ENCODE data around the gene CDCA7L. TPM values are rescaled to one million over a fixed set of nuclear protein-coding genes. Genes with fewer than 3 reads are reported as not detected.
"Not testable (repeated sequence)": the region's sequence is repeated elsewhere in the genome, so short reads cannot be mapped to it uniquely, and the experiment has no call there.

The CDCA7L gene
- total RNA-seq, 1 donor from 2014 or later, result 62.5 TPM

DNA sequence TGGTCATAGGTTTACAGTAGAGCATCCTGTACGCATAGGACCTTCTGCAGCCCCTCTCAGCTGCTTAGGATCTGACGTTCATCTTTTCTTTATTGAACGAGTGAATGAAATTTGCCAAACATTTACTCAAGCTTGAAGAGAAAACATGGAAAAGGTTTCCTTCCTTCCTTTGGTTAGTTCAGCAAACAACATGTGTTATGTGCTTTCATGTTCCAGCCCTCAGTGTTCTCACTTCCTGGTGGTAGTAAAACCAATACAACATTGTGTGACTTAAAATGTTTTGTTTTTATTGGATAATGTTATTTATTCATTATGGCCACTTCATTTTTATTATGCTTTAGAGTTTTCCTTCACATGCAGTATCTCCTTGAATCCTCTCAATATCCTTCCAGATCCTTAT is 1.4 kb upstream of the CDCA7L start:
- intact Hi-C loops (cut with DNase I), result no loop called here
- ATAC-seq (ENCODE audit: poor library complexity) (no peak), DNase-seq (no peak)

DNA sequence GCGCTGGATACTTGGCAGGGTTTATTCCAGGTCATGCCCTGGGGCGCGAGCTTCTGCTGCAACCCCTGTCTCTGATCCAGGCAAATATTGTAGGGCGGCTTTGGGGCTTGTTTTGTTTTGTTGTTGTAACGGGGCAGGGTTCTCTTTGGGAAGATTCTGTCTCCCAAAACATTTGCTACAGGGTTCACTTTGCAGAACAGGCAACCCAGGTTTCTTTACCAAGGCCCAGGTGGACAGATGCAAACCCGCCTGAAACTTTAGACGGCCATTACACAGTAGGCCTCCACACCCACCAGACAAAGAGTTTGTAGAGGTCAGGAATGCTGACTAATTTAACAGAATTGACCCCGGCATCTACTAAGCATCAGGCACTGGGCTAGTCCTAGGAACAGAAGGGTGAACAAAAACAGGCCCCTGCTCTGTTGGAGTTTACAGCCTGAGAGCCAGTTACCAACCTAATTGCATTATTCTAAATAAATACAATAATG is 567 bp upstream of the CDCA7L start:
- DNase-seq, result no peak
- no peak for ATAC-seq (ENCODE audit: poor library complexity)
- intact Hi-C loops (cut with DNase I), result no loop called here

DNA sequence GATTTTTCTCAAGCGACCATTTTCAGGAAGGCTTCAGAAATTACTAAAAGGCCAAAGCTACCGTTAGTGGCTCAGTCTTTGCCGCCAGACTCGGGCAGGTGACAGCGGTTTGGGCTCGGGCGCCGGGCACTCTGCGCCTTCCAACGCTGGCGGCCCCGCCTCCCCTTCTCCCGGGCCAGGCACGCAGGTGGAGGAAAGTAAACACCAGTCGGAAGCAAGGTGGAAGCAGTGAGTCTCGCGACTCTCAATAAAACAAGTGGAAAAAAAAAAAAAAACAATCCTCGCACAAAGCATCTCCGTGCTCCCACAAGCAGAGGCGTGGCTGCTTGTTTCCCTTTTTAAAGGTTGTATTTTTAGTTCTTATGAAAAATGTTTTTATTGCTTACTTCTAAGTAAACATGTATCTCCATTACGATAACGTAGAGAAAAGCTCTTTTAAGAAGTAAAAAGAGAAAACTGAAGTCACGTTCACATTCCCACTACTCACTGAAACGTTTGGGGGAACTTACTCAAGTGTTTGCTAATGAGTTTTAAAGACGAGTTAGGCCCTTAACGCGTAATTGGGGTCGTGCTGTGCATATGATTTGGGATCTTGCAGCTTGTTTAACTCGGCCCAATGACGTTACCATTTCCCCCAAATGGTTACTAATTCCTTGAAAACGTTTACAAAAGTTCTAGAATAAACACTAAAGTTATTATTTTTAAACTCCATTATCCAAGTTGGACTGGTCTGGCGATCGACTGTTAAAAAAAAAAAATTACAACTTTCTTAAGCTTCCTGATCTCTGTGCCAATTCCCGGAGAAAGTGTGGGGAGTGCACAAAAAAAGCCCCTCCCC is 864 bp downstream of the CDCA7L start:
- ATAC-seq (ENCODE audit: poor library complexity) (peak; percentile 49), DNase-seq (peak; percentile 61)
- intact Hi-C loops (cut with DNase I), result no loop called here

DNA sequence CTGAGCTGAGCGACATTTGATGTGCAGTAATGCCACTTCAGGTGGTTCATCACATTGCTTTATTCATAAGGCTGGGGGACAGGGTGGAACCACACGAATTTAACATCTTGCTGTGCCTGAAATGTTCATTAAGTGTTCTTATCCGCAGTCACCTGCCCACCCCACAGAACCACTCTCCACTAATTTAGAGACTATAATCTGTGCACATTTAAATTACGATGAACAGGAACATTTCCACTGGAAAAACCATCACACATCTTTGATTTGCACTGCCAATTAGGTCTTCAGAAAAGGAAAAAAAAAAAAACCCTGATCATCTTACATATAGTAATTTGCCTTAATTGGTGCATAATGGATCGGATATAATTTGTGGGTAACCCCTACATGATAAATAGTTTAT is 2.3 kb downstream of the CDCA7L start:
- ATAC-seq (ENCODE audit: poor library complexity), result no peak
- DNase-seq, result no peak
- intact Hi-C loops (cut with DNase I), result no loop called here

DNA sequence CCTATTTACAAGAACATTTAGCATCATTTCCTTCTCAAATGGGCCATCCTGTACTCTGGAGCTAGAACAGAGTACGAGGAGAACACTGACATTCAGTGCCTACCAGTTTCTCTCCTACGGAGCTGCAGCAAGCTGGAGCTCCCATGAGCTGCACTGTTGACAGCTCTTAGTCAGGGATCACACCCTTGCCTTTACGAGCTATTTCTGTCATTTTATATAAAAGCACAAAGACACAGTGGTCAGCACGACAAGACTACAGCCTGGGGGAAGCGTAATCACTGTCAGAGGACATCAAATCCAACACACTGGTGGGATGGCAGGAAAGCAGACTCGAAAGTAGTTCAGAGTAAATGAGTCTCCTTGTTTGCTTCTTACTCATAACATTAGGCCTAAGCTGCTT is 2.7 kb downstream of the CDCA7L start:
- no peak for ATAC-seq (ENCODE audit: poor library complexity)

DNA sequence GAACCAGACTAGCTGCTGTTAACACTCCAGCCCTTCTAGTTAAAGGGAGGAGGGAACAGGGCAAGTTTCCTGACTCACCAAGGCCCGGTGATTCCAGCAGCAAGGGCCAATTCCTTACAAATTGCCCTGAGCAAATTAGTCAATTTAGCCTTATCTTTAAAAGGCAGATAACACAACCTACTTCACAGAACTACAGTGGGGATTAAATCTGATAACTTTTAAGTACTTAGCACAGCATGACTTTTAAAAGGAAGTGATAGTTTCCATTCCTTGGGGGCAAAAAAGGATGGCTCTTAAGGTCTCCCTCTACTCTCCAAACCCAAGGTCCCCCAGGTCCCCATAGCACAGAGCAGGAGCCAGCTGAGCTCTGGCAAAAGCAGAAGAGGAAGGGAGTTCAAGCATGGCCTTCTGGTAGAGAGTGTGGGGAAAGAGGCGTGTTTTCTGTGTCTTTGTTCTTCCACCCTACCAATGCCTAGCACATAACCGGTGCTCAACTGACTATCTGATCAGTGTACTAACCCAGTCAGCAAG is 4.0 kb downstream of the CDCA7L start:
- no peak for ATAC-seq (ENCODE audit: poor library complexity)
- intact Hi-C loops (cut with DNase I), result no loop called here
- DNase-seq, result no peak

More for the DNA sequence above, 2.7 kb downstream of the CDCA7L start:
- intact Hi-C loops (cut with DNase I), result no loop called here
- no peak for DNase-seq

DNA sequence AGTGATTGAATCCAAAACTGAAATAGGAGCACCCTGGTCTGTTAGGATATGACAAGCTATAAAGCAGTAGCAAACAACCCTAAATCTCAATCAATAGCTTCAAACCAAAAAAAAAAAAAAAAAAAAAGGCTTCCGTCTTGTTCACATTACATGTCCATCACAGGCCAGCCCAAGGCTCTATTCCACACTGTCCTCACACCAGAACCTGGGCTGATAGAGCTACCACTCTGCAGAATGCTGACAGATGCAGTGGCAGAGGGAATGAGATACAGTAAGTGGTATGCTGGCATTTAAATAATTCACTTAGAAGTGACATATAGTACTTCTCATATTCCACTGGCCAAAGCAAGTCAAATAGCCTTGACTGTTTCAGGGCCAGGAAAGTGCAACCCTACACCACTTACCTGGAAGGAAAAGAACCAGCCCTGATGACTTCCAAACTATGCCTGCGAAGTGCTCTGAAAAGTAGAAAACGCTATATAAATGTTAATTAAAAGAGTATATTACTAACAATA is 5.8 kb downstream of the CDCA7L start:
- intact Hi-C loops (cut with DNase I), result no loop called here
- no peak for DNase-seq
- ATAC-seq (ENCODE audit: poor library complexity), result peak; percentile 63

DNA sequence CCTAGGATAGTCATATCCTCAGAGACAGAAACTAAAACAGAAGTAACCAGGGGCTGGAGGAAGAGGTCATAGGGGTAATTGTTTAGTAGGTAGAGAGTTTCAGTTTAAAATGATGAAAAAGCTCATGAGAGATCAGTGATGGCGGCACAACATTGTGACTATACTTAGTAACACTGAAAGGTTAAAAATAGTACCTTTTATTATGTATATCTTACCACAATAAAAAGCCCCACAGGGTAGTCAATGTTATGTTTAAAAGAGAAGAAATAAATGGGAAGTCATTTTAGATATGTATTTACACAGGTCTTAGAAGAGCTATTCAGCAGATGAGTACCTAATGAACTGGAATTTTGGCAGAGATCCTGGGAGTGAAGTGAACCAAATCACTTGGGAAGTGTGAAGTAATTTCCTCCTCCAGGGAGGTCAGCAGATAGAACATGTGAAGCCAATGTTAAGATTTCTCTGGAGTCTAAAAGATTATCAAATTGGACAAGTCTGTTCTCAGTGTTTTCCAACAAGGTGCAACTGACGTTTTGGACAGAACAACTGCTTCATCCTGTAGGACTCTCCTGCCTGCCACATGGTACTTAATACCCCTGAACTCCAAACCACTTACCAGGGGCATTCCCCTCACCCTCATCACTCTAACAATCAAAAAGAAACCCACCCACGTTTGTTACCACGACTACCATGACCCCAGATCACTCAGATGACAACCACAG is 6.4 kb downstream of the CDCA7L start:
- ATAC-seq (ENCODE audit: poor library complexity) (peak; percentile 70), DNase-seq (no peak)
- intact Hi-C loops (cut with DNase I), result no loop called here

DNA sequence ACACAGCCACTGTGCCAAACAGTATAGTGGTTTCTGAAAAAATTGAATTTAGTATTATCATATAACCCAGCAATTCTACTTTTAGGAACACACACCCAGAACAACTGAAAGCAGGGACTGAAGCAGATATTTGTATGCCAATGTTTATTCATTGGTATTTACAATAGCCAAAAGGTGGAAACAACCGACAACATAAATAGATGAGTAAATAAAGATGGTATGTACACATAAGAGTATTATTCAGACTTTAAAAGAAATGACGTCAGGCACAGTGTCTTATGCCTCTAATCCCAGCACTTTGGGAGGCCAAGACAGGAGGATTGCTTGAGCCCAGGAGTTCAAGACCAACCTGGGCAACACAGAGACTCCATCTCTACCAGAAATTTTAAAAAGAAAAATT is 7.2 kb downstream of the CDCA7L start:
- DNase-seq, result no peak
- ATAC-seq (ENCODE audit: poor library complexity), result no peak
- intact Hi-C loops (cut with DNase I), result no loop called here

DNA sequence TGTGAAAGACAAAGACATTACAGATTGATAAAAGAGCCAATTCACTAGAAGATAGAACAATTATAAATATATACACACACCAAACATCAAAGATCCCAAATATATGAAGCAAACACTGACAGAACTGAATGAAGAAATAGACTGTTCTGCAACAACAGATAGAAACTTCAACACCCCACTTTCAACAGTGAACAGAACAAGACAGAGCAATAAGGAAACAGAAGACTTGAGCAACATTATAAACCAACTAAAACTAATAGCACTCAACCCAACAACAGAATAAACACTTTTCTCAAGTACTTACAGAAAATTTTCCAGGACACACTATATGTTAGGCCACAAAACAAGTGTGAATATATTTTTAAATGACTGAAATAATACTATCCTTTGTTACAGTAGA is 10.9 kb downstream of the CDCA7L start:
- DNase-seq (no peak), ATAC-seq (ENCODE audit: poor library complexity) (no peak)
- intact Hi-C loops (cut with DNase I), result no loop called here

DNA sequence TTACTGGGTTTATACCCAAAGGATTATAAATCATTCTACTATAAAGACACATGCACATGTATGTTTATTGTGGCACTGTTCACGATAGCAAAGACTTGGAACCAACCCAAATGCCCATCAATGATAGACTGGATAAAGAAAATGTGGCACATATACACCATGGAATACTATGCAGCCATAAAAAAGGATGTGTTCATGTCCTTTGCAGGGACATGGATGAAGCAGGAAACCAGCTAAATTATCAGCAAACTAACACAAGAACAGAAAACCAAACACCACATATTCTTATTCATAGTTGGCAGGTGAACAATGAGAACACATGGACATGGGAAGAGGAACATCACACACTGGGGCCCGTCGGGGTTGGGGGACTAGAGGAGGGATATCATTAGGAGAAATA is 12.4 kb downstream of the CDCA7L start:
- DNase-seq; intact Hi-C loops (cut with DNase I); ATAC-seq (ENCODE audit: poor library complexity): not testable (repeated sequence)

DNA sequence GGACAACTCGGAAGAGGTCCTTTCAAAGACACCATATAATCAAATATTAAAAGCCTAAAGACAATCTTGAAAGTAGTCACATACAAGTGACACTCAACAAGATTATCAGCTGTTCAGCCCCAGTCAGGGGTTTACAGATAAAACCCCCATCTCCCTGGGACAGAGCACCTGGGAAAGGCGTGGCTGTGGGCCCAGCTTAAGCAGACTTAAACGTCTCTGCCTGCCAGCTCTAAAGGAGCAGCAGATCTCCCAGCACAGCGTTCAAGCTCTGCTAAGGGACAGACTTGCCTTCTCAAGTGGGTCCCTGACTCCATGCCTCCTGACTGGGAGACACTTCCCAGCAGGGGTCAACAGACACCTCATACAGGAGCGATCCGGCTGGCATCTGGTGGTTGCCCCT is 18.0 kb downstream of the CDCA7L start:
- ATAC-seq (ENCODE audit: poor library complexity) (no peak), DNase-seq (no peak)
- intact Hi-C loops (cut with DNase I), result no loop called here

DNA sequence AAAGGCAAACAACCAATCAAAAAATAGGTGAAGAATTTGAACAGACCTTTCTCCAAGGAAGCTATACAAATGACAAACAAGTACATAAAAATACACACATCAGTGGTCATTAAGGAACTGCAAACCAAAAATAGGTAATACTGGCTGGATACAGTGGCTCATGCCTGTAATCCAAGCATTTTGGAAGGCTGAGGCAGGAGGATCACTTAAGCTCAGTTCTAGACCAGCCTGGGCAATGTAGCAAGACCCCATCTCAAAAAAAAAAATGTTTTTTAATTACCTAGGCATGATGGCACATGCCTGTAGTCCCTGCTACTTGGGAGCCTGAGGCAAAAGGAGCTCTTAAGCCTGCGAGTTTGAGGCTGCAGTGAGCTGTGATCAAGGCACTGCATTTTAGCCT is 19.3 kb downstream of the CDCA7L start:
- no peak for ATAC-seq (ENCODE audit: poor library complexity)
- intact Hi-C loops (cut with DNase I), result no loop called here
- no peak for DNase-seq

DNA sequence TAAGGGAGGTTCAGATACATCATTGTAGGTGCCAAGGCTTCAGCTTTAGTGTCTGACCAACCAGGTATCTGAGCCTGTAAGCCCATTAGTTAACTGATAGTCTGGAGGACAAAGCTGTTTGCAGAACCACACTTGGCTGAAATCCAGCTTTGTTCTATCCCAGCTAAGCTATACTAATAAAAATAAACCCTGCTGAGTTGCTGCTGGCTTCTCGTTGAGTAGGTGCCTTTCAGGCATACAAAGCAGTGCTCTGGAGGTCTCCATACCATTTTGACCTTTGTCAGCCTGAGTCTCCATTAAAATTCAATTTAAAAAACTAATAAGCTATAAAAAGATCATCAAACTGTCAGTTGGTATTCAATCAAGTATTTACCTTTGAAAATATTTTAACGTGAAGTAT is 22.0 kb downstream of the CDCA7L start:
- ATAC-seq (ENCODE audit: poor library complexity) (peak; percentile 91), DNase-seq (no peak)
- intact Hi-C loops (cut with DNase I), result no loop called here

DNA sequence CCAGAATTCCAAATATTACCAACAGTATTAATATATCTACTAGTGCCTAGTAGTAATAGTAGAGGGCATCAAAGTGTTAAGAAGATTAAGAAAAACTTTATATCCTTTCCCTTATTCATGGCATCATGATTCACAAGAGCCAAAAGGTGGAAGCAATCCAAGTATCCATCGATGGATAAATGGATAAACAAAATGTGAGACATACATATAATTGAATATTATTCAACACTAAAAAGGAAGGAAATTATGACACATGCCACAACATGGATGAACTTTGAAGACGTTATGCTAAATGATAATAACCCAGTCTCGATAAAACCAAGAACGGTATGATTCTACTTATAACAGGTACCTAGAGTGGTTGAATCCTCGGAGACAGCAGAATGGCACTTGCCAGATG is 23.1 kb downstream of the CDCA7L start:
- intact Hi-C loops (cut with DNase I), result no loop called here
- DNase-seq (no peak), ATAC-seq (ENCODE audit: poor library complexity) (no peak)

DNA sequence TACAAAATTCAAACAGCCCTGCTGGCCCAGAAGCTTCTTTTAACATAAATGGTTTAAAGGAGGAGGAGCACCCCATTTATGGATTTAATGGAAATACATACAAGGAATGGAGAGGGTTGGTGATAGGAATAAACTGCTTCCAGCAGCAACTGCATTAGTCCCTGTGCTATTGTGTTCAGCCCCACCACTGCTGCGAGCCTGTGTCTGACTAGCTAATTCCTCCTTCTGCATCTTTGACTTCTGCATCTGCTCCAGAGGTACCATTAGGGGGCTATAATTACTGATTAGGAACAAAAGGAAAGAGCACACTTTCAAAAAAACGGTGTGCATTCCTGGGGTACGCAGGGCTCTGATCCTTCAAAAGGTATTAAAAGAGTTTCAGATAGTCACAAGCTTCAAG is 24.8 kb downstream of the CDCA7L start:
- intact Hi-C loops (cut with DNase I), result no loop called here
- ATAC-seq (ENCODE audit: poor library complexity) (no peak), DNase-seq (no peak)

DNA sequence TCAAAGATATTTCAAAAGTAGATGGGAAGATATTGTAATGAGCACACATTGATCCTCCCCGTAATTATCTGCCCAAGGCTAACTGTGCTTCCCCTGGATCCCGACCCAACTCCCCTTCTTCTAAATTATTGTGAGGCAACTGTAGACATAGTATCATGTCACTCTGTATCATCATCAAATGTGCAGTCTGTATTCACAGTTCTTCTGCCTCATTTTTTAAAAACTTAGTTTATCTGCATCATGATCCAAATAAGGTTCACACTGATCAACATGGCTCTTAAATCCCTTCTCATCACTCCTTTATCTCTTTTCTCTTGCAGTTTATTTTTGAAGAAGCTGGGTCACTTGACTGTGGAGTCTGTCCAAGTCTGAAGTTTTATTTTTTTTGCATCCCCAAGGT is 27.5 kb downstream of the CDCA7L start:
- no peak for ATAC-seq (ENCODE audit: poor library complexity)
- intact Hi-C loops (cut with DNase I), result no loop called here
- no peak for DNase-seq

DNA sequence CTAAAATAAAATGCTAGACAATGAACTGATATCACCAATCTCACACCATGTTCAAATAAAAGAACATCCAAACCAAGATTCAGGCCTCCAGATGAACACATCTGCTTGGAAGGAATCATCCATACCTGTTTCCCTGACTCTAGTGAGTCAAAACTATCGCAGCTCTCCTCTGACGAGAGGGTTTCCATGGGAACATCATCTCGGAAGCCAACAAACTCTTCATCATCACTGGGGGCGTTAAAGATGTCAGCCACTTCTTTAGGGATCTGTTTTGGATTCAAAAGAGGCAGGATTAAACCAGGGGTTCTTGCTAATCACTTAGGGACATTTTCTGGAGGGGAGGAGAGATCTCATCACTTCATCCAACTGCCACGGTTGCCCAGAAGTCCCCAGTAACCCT is 29.1 kb downstream of the CDCA7L start:
- intact Hi-C loops (cut with DNase I), result no loop called here
- DNase-seq (no peak), ATAC-seq (ENCODE audit: poor library complexity) (no peak)

DNA sequence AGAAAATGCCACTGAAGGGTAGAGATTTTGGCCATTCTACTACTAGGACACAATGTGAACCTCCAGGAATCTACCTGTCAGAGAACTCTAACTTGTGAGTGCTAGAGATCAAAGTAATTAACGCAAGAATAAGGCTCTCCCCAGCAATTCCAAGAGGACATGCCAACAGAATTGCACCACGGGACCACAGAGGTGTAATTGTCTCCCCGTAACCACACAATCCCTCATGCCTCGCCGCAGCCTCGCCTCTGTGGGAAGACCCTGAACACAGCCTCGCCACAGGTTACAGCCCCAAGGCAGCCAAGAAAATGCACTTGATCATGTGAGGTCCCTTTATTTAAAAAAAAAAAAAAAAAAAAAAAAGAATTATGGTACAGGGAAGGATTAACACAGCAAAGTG is 29.5 kb downstream of the CDCA7L start:
- intact Hi-C loops (cut with DNase I), result no loop called here
- ATAC-seq (ENCODE audit: poor library complexity) (no peak), DNase-seq (no peak)

DNA sequence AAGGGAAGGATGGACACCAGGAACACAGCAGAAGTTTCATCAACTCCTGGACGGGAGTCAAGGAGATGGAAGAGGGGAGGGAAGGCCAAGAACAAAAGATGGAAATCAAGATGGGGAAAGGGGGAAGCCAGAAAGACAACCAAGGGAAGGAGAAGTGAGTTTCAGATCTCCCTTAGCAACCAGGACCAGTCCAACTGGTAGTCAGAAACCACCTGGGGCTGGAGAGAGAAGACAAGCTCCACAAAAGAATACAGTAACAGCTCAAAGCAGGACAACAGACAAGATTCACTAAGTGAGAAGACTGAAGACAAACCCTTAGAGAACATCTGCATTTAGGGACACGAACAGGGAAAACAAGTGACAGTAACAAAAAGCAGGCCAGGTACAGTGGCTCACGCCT is 30.6 kb downstream of the CDCA7L start:
- DNase-seq (no peak), ATAC-seq (ENCODE audit: poor library complexity) (no peak)
- intact Hi-C loops (cut with DNase I), result no loop called here

Data from Right ventricle myocardium superior (tissue), 1 donor.